Measurements from ENCODE around the gene KCNF1. TPM values are rescaled to one million over a fixed set of nuclear protein-coding genes. Genes with fewer than 3 reads are reported as not detected.

The KCNF1 gene
- total RNA-seq, 2 donors from 2014 or later = 1.0 TPM; not detected in 1

DNA sequence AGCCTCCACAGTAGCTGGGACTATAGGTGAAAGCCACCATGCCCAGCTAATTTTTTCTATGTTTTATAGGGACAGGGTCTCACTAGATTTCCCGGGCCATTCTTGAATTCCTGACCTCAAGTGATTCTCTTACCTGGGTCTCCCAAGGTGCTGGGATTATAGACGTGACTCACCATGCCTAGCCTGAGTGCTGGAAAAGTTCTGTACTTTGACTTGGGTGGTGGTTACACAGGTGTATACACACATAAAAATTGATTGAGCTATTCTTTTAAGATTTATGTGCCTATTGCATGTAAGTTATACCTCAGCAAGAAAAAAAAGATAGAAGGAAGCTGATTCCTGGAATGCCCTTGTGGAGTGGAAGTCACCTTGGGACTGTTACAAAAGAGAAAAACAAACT is 34.8 kb upstream of the KCNF1 start:
- Histone ChIP-seq H3K36me3 (no peaks in the 10 kb centered on the region), H3K9me3 (no peaks in the 10 kb centered on the region), H3K27ac (no peak overlapping the region), H3K27me3 (replicated peaks; ENCODE audit: insufficient read depth) (no peaks in the 10 kb centered on the region), H3K4me3 (no peak overlapping the region), H3K4me1 (replicated peaks) (no peaks in the 10 kb centered on the region)
- no peak for DNase-seq (ENCODE audit: low spot score)
- 37% methylated on average over 2 of the region's 2 CpGs for WGBS
- intact Hi-C loops (cut with DNase I) = no loop called here
- TF ChIP-seq, protein P1, sequence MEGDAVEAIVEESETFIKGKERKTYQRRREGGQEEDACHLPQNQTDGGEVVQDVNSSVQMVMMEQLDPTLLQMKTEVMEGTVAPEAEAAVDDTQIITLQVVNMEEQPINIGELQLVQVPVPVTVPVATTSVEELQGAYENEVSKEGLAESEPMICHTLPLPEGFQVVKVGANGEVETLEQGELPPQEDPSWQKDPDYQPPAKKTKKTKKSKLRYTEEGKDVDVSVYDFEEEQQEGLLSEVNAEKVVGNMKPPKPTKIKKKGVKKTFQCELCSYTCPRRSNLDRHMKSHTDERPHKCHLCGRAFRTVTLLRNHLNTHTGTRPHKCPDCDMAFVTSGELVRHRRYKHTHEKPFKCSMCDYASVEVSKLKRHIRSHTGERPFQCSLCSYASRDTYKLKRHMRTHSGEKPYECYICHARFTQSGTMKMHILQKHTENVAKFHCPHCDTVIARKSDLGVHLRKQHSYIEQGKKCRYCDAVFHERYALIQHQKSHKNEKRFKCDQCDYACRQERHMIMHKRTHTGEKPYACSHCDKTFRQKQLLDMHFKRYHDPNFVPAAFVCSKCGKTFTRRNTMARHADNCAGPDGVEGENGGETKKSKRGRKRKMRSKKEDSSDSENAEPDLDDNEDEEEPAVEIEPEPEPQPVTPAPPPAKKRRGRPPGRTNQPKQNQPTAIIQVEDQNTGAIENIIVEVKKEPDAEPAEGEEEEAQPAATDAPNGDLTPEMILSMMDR (IDR thresholded peaks at IDR 0.05) = no peak
- TF ChIP-seq POLR2AphosphoS5 (IDR thresholded peaks at IDR 0.05) (no peak), POLR2A (IDR thresholded peaks at IDR 0.05) (no peak)

DNA sequence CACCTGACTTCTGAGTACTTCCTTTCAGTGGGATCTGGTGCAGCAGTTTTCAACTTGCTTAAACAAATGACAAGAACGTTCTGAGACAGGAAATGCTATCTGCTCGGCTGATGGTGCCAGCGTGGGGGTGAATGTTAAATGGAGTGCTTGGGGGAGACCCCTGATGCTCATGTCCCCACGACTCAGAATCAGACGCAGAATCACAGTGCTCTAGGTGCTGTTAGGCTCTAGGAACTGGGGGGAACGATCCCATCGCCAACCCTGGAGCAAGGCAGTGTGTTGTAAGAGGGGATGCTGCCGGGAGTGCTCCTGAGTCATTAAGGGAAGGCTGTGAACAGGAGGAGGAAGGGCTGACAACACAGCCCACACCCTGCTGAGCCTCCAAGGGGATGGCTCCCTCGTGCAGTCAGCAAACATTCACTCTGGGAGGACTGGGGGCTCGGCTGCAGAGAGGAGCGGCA is 34.1 kb upstream of the KCNF1 start:
- no peak overlapping the region for H3K27ac ChIP-seq
- no peaks in the 10 kb centered on the region for H3K9me3 ChIP-seq
- WGBS = 31% methylated on average over 11 of the region's 11 CpGs
- H3K4me3 ChIP-seq = no peak overlapping the region
- H3K27me3 ChIP-seq (replicated peaks; ENCODE audit: insufficient read depth) = no peaks in the 10 kb centered on the region
- no peaks in the 10 kb centered on the region for H3K4me1 ChIP-seq (replicated peaks)
- no peaks in the 10 kb centered on the region for H3K36me3 ChIP-seq
- TF ChIP-seq, protein P1 (IDR thresholded peaks at IDR 0.05) = no peak
- no peak for TF ChIP-seq POLR2A (IDR thresholded peaks at IDR 0.05)
- no peak for TF ChIP-seq POLR2AphosphoS5 (IDR thresholded peaks at IDR 0.05)
- intact Hi-C loops (cut with DNase I) = no loop called here
- DNase-seq (ENCODE audit: low spot score) = no peak

DNA sequence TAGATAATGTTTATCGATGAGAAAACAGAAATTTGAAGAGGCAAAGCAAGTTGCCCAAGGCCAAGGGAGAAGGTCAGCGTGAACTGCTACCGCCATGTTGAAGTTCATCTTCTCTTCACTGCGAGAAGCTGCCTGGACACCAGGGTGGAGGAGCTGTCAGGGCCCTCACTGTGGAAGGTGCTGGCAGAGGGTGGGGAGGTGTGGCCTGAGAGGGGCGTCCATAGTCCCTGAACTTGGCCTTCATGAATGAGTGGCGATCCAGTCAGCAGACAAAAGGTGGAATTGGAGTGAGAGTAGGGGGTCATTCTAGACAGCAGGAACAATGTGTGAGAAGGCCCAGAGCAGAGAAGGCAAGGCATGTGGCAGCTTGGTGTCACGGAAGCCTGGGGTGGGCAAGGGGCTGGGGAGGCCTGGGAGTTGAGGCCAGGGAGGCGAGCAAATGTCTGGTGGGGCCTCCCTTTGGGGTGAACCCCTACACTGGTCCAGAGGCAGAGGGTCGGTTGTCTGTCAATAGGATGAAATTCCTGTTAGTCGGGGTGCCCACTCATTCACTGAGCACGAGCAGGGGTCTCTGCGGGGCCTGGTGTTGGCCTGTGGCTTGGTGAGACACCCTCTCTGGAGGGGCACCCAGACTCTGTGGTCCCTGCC is 33.3 kb upstream of the KCNF1 start:
- H3K27me3 ChIP-seq (replicated peaks; ENCODE audit: insufficient read depth) = no peaks in the 10 kb centered on the region
- no peak overlapping the region for H3K27ac ChIP-seq
- TF ChIP-seq POLR2A (IDR thresholded peaks at IDR 0.05) = no peak
- TF ChIP-seq, protein P1 (IDR thresholded peaks at IDR 0.05) = no peak
- TF ChIP-seq POLR2AphosphoS5 (IDR thresholded peaks at IDR 0.05) = no peak
- WGBS = 92% methylated on average over 12 of the region's 12 CpGs
- H3K36me3 ChIP-seq = no peaks in the 10 kb centered on the region
- no peaks in the 10 kb centered on the region for H3K4me1 ChIP-seq (replicated peaks)
- no peak overlapping the region for H3K4me3 ChIP-seq
- no peak for DNase-seq (ENCODE audit: low spot score)
- H3K9me3 ChIP-seq = no peaks in the 10 kb centered on the region
- intact Hi-C loops (cut with DNase I) = no loop called here

DNA sequence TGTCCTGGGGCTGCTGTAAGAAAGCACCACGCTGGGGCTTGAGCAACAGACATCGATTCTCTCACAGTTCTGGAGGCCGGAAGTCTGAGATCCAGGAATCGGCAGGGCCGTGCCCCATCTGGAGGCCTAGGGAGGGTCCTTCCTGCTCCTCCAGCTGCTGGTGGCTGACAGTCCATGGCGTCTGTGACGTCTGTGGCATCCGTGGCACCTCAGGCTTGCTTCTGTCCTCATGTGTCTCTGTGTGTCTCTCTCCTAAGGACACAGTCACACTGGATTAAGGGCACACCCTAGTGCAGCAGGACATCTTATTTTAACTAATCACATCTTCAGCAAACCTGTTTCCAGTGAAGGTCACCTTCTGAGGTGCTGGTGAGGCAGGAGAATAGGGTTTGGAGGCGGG is 32.6 kb upstream of the KCNF1 start:
- Histone ChIP-seq H3K4me1 (replicated peaks) (no peaks in the 10 kb centered on the region), H3K4me3 (no peak overlapping the region), H3K9me3 (no peaks in the 10 kb centered on the region), H3K36me3 (no peaks in the 10 kb centered on the region), H3K27me3 (replicated peaks; ENCODE audit: insufficient read depth) (no peaks in the 10 kb centered on the region), H3K27ac (no peak overlapping the region)
- WGBS = 78% methylated on average over 9 of the region's 9 CpGs
- TF ChIP-seq POLR2AphosphoS5 (IDR thresholded peaks at IDR 0.05) (no peak), POLR2A (IDR thresholded peaks at IDR 0.05) (no peak)
- TF ChIP-seq, protein P1 (IDR thresholded peaks at IDR 0.05) = no peak
- intact Hi-C loops (cut with DNase I) = no loop called here
- DNase-seq (ENCODE audit: low spot score) = no peak
